H1 (cell line): ENCODE results near the gene CWC25. TPM values are rescaled to one million over a fixed set of nuclear protein-coding genes. Genes with fewer than 3 reads are reported as not detected.
A peak's percentile ranks its signal among the peaks of the same experiment; 100 is the strongest.

ENCODE experiments used
- CTCF ChIA-PET: fragments of 300-600 bp; sonication (Branson Sonifier 250); formaldehyde crosslinking; loops from one replicate; lab custom pipeline; 2021; ENCODE audit not compliant: partially characterized antibody; lab: Charles Lee
- POLR2A ChIA-PET: fragments of 300-600 bp; sonication (Branson Sonifier 250); formaldehyde crosslinking; loops from one replicate; lab custom pipeline; 2021; ENCODE audit warnings: inconsistent platforms; ENCODE audit not compliant: partially characterized antibody; lab: Charles Lee
- DNase-seq, 2 experiments: peaks; one replicate each; pipeline versions ENCODE4 v3.0.0 to v3.0.0-alpha.2; 2010 to 2022; ENCODE audit warnings: low spot score in 2 of 2, low read depth in 1 of 2, mixed read lengths in 1 of 2
- FAIRE-seq: peaks from 2 replicates; lab custom pipeline; 2011; peaks lifted over from hg19 to GRCh38; lab: Jason Lieb, UNC
- H2AFZ ChIP-seq: 2 replicates; pipeline ENCODE4 v1.8.1; 2012; ENCODE audit warnings: low read length, inconsistent platforms
- H2AK5ac ChIP-seq: 2 replicates; pipeline ENCODE4 v1.6.1; 2013; ENCODE audit warnings: low read depth, low read length
- H2BK120ac ChIP-seq: replicated peaks from 2 replicates; pipeline ENCODE3; 2013; ENCODE audit warnings: low read depth, low read length, inconsistent platforms
- H2BK12ac ChIP-seq: 2 replicates; pipeline ENCODE4 v1.6.1; 2013; ENCODE audit warnings: low read depth, low read length
- H2BK15ac ChIP-seq: 2 replicates; pipeline ENCODE4 v1.6.1; 2013; ENCODE audit warnings: low read length
- H2BK20ac ChIP-seq: 2 replicates; pipeline ENCODE4 v1.6.1; 2013; ENCODE audit warnings: low read length
- H2BK5ac ChIP-seq: 2 replicates; pipeline ENCODE4 v1.6.1; 2013; ENCODE audit warnings: low read depth, low read length
- H3K14ac ChIP-seq: 2 replicates; pipeline ENCODE4 v1.6.1; 2013; ENCODE audit warnings: inconsistent platforms; ENCODE audit not compliant: insufficient read length
- H3K18ac ChIP-seq: 2 replicates; pipeline ENCODE4 v1.6.1; 2013; ENCODE audit warnings: low read length; ENCODE audit errors: extremely low read depth
- H3K23ac ChIP-seq: 2 replicates; pipeline ENCODE4 v1.6.1; 2013; ENCODE audit warnings: inconsistent platforms; ENCODE audit not compliant: insufficient read length
- H3K23me2 ChIP-seq: 2 replicates; pipeline ENCODE4 v1.6.1; 2013; ENCODE audit warnings: low read depth, low read length
- H3K27ac ChIP-seq: 2 replicates; pipeline ENCODE4 v1.6.1; 2011; ENCODE audit warnings: low read depth, low read length, inconsistent platforms
- H3K27me3 ChIP-seq, 4 experiments: replicated peaks in 1 of 4; 1 replicate in 1 of 4; 2 replicates in 3 of 4; pipeline versions ENCODE4 v1.6.1 to v1.8.1; 2011 to 2013; ENCODE audit warnings: low read length in 3 of 4, mild to moderate bottlenecking in 3 of 4, inconsistent platforms in 2 of 4, mixed read lengths in 2 of 4, moderate library complexity in 1 of 4; ENCODE audit not compliant: control insufficient read depth in 3 of 4, insufficient read depth in 3 of 4; ENCODE audit errors: extremely low read depth in 1 of 4
- H3K36me3 ChIP-seq, 4 experiments: 2 replicates each; pipeline versions ENCODE4 v1.6.1 to v1.8.1; 2011 to 2013; ENCODE audit warnings: mild to moderate bottlenecking in 4 of 4, low read length in 3 of 4, moderate library complexity in 2 of 4, control low read depth in 1 of 4, inconsistent platforms in 1 of 4; ENCODE audit not compliant: insufficient read depth in 4 of 4, control insufficient read depth in 2 of 4
- H3K4ac ChIP-seq: replicated peaks from 2 replicates; pipeline ENCODE3; 2013; ENCODE audit warnings: low read length, low read depth, mixed read lengths, inconsistent platforms; ENCODE audit not compliant: insufficient read length
- H3K4me1 ChIP-seq, 4 experiments: replicated peaks in 1 of 4; 1 replicate in 1 of 4; 2 replicates in 3 of 4; pipeline versions ENCODE4 v1.6.1 to v1.8.1; 2011 to 2013; ENCODE audit warnings: low read length in 3 of 4, inconsistent platforms in 2 of 4, mixed read lengths in 1 of 4; ENCODE audit not compliant: insufficient read depth in 4 of 4, control insufficient read depth in 3 of 4
- H3K4me2 ChIP-seq, 2 experiments: 2 replicates each; pipeline versions ENCODE4 v1.6.1 to v1.8.1; 2011 to 2013; ENCODE audit warnings: low read depth in 2 of 2, low read length in 2 of 2, control low read depth in 1 of 2, inconsistent platforms in 1 of 2, mild to moderate bottlenecking in 1 of 2; ENCODE audit not compliant: insufficient read depth in 1 of 2
- H3K4me3 ChIP-seq, 4 experiments: fragments of 200-600, 300-600 bp in 1 of 4; sonication (generic), shearing (Covaris generic), sonication (Bioruptor Twin) in 1 of 4; 2 replicates each; pipeline versions ENCODE4 v1.5.1 to v1.8.1; 2011 to 2016; ENCODE audit warnings: low read length in 4 of 4, low read depth in 3 of 4, control low read depth in 2 of 4, inconsistent platforms in 2 of 4, mild to moderate bottlenecking in 2 of 4, mixed read lengths in 1 of 4, moderate library complexity in 1 of 4; ENCODE audit not compliant: insufficient read depth in 2 of 4; ENCODE audit errors: extremely low read depth in 1 of 4
- H3K56ac ChIP-seq: replicated peaks from 2 replicates; pipeline ENCODE3; 2013; ENCODE audit warnings: low read depth, mild to moderate bottlenecking, mixed read lengths, low read length, inconsistent platforms; ENCODE audit not compliant: insufficient read length
- H3K79me1 ChIP-seq: 2 replicates; pipeline ENCODE4 v1.6.1; 2013; ENCODE audit warnings: low read depth, low read length, control low read depth
- H3K79me2 ChIP-seq, 2 experiments: 2 replicates each; pipeline versions ENCODE4 v1.6.1 to v1.8.1; 2012 to 2013; ENCODE audit warnings: low read length in 2 of 2, mild to moderate bottlenecking in 2 of 2, inconsistent platforms in 1 of 2; ENCODE audit not compliant: insufficient read depth in 2 of 2, control insufficient read depth in 1 of 2
- H3K9ac ChIP-seq, 4 experiments: replicated peaks in 1 of 4; 1 replicate in 1 of 4; 2 replicates in 3 of 4; pipeline versions ENCODE4 v1.6.1 to v1.8.1; 2011 to 2013; ENCODE audit warnings: low read depth in 3 of 4, low read length in 3 of 4, control low read depth in 2 of 4, mild to moderate bottlenecking in 2 of 4, moderate library complexity in 2 of 4, inconsistent platforms in 1 of 4; ENCODE audit errors: extremely low read depth in 1 of 4
- H3K9me3 ChIP-seq, 2 experiments: 2 replicates each; pipeline versions ENCODE4 v1.6.1 to v1.8.1; 2012 to 2013; ENCODE audit warnings: mild to moderate bottlenecking in 2 of 2, moderate library complexity in 2 of 2, control low read depth in 1 of 2, inconsistent platforms in 1 of 2, low read depth in 1 of 2, low read length in 1 of 2, mixed read lengths in 1 of 2; ENCODE audit not compliant: insufficient read depth in 2 of 2
- H4K20me1 ChIP-seq, 2 experiments: replicated peaks in 1 of 2; 2 replicates each; pipeline versions ENCODE3 to v1.8.1; 2011 to 2013; ENCODE audit warnings: inconsistent platforms in 2 of 2, low read length in 2 of 2, mild to moderate bottlenecking in 1 of 2; ENCODE audit not compliant: insufficient read depth in 2 of 2, control insufficient read depth in 1 of 2
- H4K5ac ChIP-seq: 2 replicates; pipeline ENCODE4 v1.6.1; 2013; ENCODE audit warnings: low read length, low read depth, mixed read lengths, inconsistent platforms; ENCODE audit not compliant: insufficient read length
- H4K8ac ChIP-seq: 2 replicates; pipeline ENCODE4 v1.8.0; 2013; ENCODE audit warnings: mild to moderate bottlenecking, moderate library complexity, low read length, inconsistent platforms; ENCODE audit not compliant: insufficient read depth; ENCODE audit errors: extremely low read depth
- H4K91ac ChIP-seq: replicated peaks from 2 replicates; pipeline ENCODE3; 2013; ENCODE audit warnings: low read length, mixed read lengths, inconsistent platforms; ENCODE audit not compliant: insufficient read length
- ATF2 ChIP-seq: IDR thresholded peaks from 2 replicates; pipeline ENCODE4 v1.6.1; 2012; ENCODE audit warnings: low read length, inconsistent platforms
- BACH1 ChIP-seq: IDR thresholded peaks from 2 replicates; pipeline ENCODE4 v1.6.1; 2012; ENCODE audit warnings: low read length, improper control_type of control experiment
- NRF1 ChIP-seq: IDR thresholded peaks from 2 replicates; pipeline ENCODE4 v1.6.1; 2011; ENCODE audit warnings: mild to moderate bottlenecking, low read depth, low read length, improper control_type of control experiment
- POLR2AphosphoS5 ChIP-seq: IDR thresholded peaks from 2 replicates; pipeline ENCODE4 v1.6.1; 2011; ENCODE audit warnings: low read depth, low read length
- SIRT6 ChIP-seq: IDR thresholded peaks from one replicate; pipeline ENCODE4 v1.7.1; 2012; ENCODE audit warnings: low read length, inconsistent platforms
- TEAD4 ChIP-seq: IDR thresholded peaks from 2 replicates; pipeline ENCODE4 v1.6.1; 2012; ENCODE audit warnings: low read depth, low read length, inconsistent platforms, mixed read lengths
- WGBS, 2 experiments: shearing (Covaris generic) in 1 of 2; methylation state at CpG; one replicate each; pipeline versions ENCODE4 v1.1.6 to v1.1.7; 2013 to 2015; ENCODE audit warnings: low lambda C conversion rate in 2 of 2, mixed read lengths in 2 of 2, inconsistent platforms in 1 of 2, low coverage in 1 of 2, missing lambda C conversion rate in 1 of 2; ENCODE audit not compliant: insufficient replicate concordance in 2 of 2, insufficient coverage in 1 of 2, insufficient read length in 1 of 2; ENCODE audit errors: extremely low coverage in 1 of 2, missing lambda C conversion rate in 1 of 2; 5-methylcytosine and 5-hydroxymethylcytosine counted together
- polyA plus RNA-seq, 7 experiments: library from polyadenylated mRNA; depleted of rRNA in 3 of 7; stranded (reverse) in 5 of 7; unstranded in 2 of 7; fragments of >200 nt in 5 of 7; fragments of 200-250 nt in 2 of 7; gene quantifications; 1 replicate in 5 of 7; 2 replicates in 1 of 7; 4 replicates in 1 of 7; pipeline versions ENCODE4 v1.2.1 to v1.2.3, GENCODE V29; 2011 to 2013; ENCODE audit warnings: missing spikeins in 2 of 7, mixed read lengths in 2 of 7
- total RNA-seq: library from RNA; stranded (reverse); fragmentation: NEBNext Ultra II Directional; extraction: Animal tissue kit (Norgen Biotek cat#: 25700); gene quantifications from 2 replicates; pipeline ENCODE4 v1.2.1, GENCODE V29; 2021
- TF ChIP-seq, protein P1 (sequence below): IDR thresholded peaks from 2 replicates; pipeline ENCODE4 v1.6.1; 2012; ENCODE audit warnings: inconsistent platforms

Gene CWC25
- total and polyA plus RNA-seq, 2 of the 8 experiments (the other 6 are each of a cell fraction or from before 2014, with no cell fraction given): 11.1 to 13.1 TPM

DNA sequence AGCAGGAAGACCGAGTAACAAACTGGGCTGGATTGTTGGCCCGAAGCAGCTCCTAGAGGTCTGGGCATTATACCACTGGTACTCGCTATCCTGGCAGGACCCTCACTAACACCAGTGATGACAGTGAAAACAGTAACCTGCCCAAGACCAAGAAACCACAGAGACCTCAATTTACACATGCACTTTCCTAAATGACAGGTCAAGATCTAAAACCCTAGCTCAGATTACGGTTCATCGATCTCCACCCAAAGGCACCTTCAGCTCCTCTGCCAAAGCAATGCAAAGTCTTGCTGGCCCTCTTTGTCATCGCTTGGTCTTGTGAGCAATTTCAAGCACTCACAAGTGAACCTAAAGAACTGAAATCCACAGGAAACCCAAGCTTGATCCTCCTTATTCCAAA is 27.3 kb downstream of the CWC25 start:
- Histone ChIP-seq H3K56ac (no peak overlapping the region), H3K4ac (no peak overlapping the region), H2BK20ac (no peak overlapping the region), H2BK5ac (no peak overlapping the region), H4K20me1 (peaks cover 4 to 18% of the 10 kb centered on the region in 2 experiments), H3K4me2 (peak overlapping the region; percentile 84 to 86), H4K8ac (no peak overlapping the region), H3K23me2 (peaks cover 4% of the 10 kb centered on the region), H3K4me3 (peak overlapping the region in 3 of 4 experiments; percentile 3 to 90 (median 80); a peak in 5 of 8 replicates), H4K91ac (no peak overlapping the region), H3K27me3 (no peaks in the 10 kb centered on the region), H2BK120ac (no peak overlapping the region), H2AK5ac (no peak overlapping the region), H3K4me1 (peaks cover 5 to 8% (median 5%) of the 10 kb centered on the region in 4 experiments; a peak in 4 of 7 replicates), H3K14ac (no peak overlapping the region), H3K23ac (no peak overlapping the region), H2BK12ac (no peak overlapping the region), H3K18ac (no peak overlapping the region)
- no peak for FAIRE-seq
- ChIA-PET POLR2A (interaction anchor here (0.9 to 3.6 kb wide), 7 partner anchors 9 to 82 kb away, joined by 3 to 16 read pairs (median 6); partner anchors contain the start of genes CWC25 and RPL23), CTCF (no interaction called here)
- 88% methylated on average over 6 of the region's 6 CpGs; no CpG with 5 or more reads in 1 of the 2 experiments for WGBS, 2 experiments
- no peak for DNase-seq
- TF ChIP-seq BACH1 (no peak), SIRT6 (no peak), TEAD4 (no peak), ATF2 (no peak), POLR2AphosphoS5 (no peak), NRF1 (no peak)
- TF ChIP-seq, protein P1, sequence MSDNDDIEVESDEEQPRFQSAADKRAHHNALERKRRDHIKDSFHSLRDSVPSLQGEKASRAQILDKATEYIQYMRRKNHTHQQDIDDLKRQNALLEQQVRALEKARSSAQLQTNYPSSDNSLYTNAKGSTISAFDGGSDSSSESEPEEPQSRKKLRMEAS: no peak
- TF ChIP-seq, all 59 proteins: peak for 0
- peaks cover 29% of the 10 kb centered on the region for H3K79me1 ChIP-seq
- no peaks in the 10 kb centered on the region for H3K9me3 ChIP-seq
- H4K5ac ChIP-seq: no peak overlapping the region
- H2BK15ac ChIP-seq: no peak overlapping the region
- no peak overlapping the region for H2AFZ ChIP-seq
- H3K27ac ChIP-seq: no peak overlapping the region
- peaks cover 3 to 18% (median 13%) of the 10 kb centered on the region in 4 experiments; a peak in 5 of 8 replicates for H3K36me3 ChIP-seq
- peaks cover 16 to 53% of the 10 kb centered on the region in 2 experiments for H3K79me2 ChIP-seq
- H3K9ac ChIP-seq: no peak overlapping the region; a peak in 2 of 7 replicates
